ENCODE data around the gene SMARCC2. TPM values are rescaled to one million over a fixed set of nuclear protein-coding genes. Genes with fewer than 3 reads are reported as not detected.

SMARCC2 gene
- total RNA-seq, 2 experiments from 2014 or later = 79.3 to 87.9 TPM

GRCh38 chr12:56234746-56235436 is 45.6 kb upstream of the SMARCC2 start:
- Mint-ChIP-seq H3K27ac (no peak overlapping the region), H3K9me3 (no peaks in the 10 kb centered on the region), H3K4me1 (ENCODE audit: low read depth) (no peaks in the 10 kb centered on the region), H3K27me3 (no peaks in the 10 kb centered on the region), H3K4me3 (no peak overlapping the region), H3K36me3 (ENCODE audit: low read depth) (no peaks in the 10 kb centered on the region)
- POLR2A ChIA-PET = no interaction called here
- TF ChIP-seq CTCF (IDR thresholded peaks at IDR 0.05) = no peak
- CTCF ChIA-PET = interaction anchor here (1.0 to 2.0 kb wide), 5 partner anchors 13 to 43 kb away, joined by 3 to 6 read pairs (median 4); partner anchors contain the start of genes ANKRD52 and RNF41
- intact Hi-C loops (cut with micrococcal nuclease) = no loop called here
- ATAC-seq (no peak), DNase-seq (no peak)

- ATAC-seq = no peak
Measured at GRCh38 chr12:56231184-56231582, 41.9 kb upstream of the SMARCC2 start.

GRCh38 chr12:56230432-56231183 is 41.3 kb upstream of the SMARCC2 start:
- CTCF ChIA-PET = interaction anchor here (1.1 to 1.2 kb wide), 2 partner anchors 27 to 42 kb away, joined by 3 to 5 read pairs; partner anchors contain the start of genes ANKRD52 and SMARCC2
- H3K9me3 Mint-ChIP-seq = no peaks in the 10 kb centered on the region
- intact Hi-C loops (cut with micrococcal nuclease) = no loop called here
- no peak overlapping the region for H3K27ac Mint-ChIP-seq
- DNase-seq = no peak
- no peaks in the 10 kb centered on the region for H3K27me3 Mint-ChIP-seq
- H3K36me3 Mint-ChIP-seq (ENCODE audit: low read depth) = peaks cover 11% of the 10 kb centered on the region
- ATAC-seq = no peak
- POLR2A ChIA-PET = interaction anchor here (1.1 kb wide), 1 partner anchor 8 kb away, joined by 4 read pairs; no protein-coding TSS in a partner anchor
- peaks cover 3% of the 10 kb centered on the region for H3K4me1 Mint-ChIP-seq (ENCODE audit: low read depth)
- TF ChIP-seq CTCF (IDR thresholded peaks at IDR 0.05) = no peak
- no peak overlapping the region for H3K4me3 Mint-ChIP-seq

More at GRCh38 chr12:56231184-56231582, 41.9 kb upstream of the SMARCC2 start:
- no peak for DNase-seq
- Mint-ChIP-seq H3K27me3 (no peaks in the 10 kb centered on the region), H3K27ac (no peak overlapping the region), H3K36me3 (ENCODE audit: low read depth) (peaks cover 8% of the 10 kb centered on the region), H3K4me1 (ENCODE audit: low read depth) (peaks cover 2% of the 10 kb centered on the region), H3K9me3 (no peaks in the 10 kb centered on the region), H3K4me3 (no peak overlapping the region)
- ChIA-PET CTCF (interaction anchor here (1.1 to 1.2 kb wide), 2 partner anchors 27 to 42 kb away, joined by 3 to 5 read pairs; partner anchors contain the start of genes ANKRD52 and SMARCC2), POLR2A (interaction anchor here (1.1 kb wide), 1 partner anchor 9 kb away, joined by 4 read pairs; no protein-coding TSS in a partner anchor)
- intact Hi-C loops (cut with micrococcal nuclease) = no loop called here
- no peak for TF ChIP-seq CTCF (IDR thresholded peaks at IDR 0.05)

- peaks cover 17% of the 10 kb centered on the region for H3K36me3 Mint-ChIP-seq (ENCODE audit: low read depth)
- ChIA-PET POLR2A (no interaction called here), CTCF (no interaction called here)
- H3K9me3 Mint-ChIP-seq = no peaks in the 10 kb centered on the region
- no peak within 1 kb of the TSS for H3K4me3 Mint-ChIP-seq
- no peak for ATAC-seq
- H3K4me1 Mint-ChIP-seq (ENCODE audit: low read depth) = peaks cover 10% of the 10 kb centered on the region
- no peak for DNase-seq
- TF ChIP-seq CTCF (IDR thresholded peaks at IDR 0.05) = no peak
- no peak within 1 kb of the TSS for H3K27ac Mint-ChIP-seq
- no peaks in the 10 kb centered on the region for H3K27me3 Mint-ChIP-seq
- intact Hi-C loops (cut with micrococcal nuclease) = no loop called here
Measured at GRCh38 chr12:56229916-56230431, 40.7 kb upstream of the SMARCC2 start, which contains the start of gene SLC39A5. SLC39A5 (plus strand) TSS chr12:56230051; CDS start chr12:56231275, 1,224 bp downstream.

Data from activated CD8-positive, alpha-beta T cell treated with anti-CD3 and anti-CD28 coated beads for 36 hours (primary cell).